Measurements from ENCODE around the gene RPL22.
"Not testable (repeated sequence)": the region's sequence is repeated elsewhere in the genome, so short reads cannot be mapped to it uniquely, and the experiment has no call there.

RPL22 gene

DNA sequence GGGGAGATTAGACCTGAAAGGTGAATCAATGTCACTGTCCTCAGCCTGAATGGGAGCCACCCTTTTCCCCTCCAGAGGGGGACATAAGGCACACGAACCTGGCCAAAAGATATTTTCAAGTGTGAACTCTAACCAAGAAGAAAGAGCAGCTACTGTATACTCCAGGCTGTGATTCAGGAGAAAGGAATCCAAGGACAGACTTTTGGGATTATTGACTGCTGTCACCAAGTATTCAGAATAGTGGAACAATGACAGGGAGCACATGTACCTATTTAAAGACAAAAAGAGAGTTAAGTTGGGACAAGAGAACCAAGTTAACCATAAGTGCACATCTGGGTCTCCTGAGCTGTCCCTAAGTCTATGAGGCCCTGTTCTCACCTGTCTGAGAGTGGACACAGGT lies 34.0 kb upstream of the RPL22 start:
- DNase-seq: no peak

DNA sequence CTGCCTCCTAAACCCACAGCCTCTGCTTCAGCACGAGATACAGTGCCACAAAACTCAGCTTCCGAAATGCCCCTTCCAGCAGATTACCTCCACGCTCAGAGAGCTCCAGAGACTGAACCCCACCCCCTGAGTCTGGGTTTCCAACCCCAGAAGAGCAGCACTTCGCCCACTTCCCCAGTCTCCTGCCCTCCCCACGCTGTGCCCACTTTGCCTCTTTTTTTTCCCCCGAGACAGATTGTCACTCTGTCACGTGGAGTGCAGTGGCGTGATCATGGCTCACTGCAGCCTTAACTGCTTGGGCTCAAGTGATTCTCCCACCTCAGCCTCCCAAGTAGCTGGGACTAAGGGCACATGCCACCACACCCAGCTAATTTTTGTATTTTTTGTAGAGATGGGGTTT lies 26.3 kb upstream of the RPL22 start:
- DNase-seq: no peak

DNA sequence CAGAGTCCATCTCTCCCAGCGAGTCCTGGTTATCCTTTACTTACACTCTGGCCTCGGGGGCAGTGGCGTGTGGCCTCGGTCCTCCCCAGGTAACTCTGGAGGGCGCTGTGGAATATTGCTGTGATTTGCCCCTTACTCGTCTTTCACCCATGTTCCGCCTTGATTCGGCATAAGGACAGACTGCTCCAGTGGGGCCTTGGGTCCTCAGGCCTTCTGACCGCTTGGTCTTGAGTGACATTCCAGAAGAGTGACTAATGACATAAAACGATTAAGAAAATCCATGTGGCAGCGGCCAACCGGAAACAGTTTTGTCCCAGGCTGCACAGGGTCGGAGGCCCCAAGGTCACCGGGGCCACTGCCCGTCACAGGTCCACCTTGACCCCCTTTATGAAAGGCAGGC lies 25.3 kb upstream of the RPL22 start:
- DNase-seq: no peak

DNA sequence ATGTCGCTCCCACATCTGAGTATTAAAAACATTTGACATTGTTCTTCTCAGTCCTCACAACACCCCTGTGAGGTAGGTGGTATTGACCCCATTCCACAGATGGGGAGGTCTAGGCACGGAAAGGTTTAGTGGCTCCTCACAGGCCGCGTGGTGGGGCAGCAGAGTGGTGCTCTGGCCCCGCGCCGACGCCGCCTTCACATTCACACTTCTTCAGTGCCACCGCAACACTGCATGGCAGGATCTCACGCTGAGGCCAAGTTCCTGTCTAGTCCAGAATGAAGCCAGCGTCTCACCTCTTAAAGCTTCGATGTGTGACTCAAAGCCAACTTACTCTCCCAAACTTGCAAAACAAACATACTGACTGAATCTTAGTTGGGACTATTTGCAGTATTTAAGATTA lies 24.2 kb upstream of the RPL22 start:
- DNase-seq: no peak

DNA sequence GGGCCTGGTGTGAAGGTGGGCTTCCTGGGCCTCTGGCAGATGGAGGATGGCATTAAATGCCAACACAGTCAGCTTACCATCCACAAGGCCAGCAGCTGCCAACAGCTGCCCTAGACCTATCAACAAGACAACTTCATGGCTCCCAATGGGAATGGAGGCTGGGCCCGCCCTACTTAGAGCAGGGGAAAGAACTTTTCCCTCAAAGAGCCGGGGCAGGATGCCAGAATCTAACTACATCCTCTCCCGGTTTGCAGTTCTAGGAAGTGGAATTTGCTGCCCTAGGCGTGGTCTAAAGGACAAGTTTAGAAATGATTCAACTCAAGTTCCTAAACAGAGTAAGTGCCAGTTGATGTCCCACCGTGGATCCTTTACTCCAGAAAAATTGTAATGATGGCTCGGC lies 23.2 kb upstream of the RPL22 start:
- DNase-seq: peak; percentile 87

DNA sequence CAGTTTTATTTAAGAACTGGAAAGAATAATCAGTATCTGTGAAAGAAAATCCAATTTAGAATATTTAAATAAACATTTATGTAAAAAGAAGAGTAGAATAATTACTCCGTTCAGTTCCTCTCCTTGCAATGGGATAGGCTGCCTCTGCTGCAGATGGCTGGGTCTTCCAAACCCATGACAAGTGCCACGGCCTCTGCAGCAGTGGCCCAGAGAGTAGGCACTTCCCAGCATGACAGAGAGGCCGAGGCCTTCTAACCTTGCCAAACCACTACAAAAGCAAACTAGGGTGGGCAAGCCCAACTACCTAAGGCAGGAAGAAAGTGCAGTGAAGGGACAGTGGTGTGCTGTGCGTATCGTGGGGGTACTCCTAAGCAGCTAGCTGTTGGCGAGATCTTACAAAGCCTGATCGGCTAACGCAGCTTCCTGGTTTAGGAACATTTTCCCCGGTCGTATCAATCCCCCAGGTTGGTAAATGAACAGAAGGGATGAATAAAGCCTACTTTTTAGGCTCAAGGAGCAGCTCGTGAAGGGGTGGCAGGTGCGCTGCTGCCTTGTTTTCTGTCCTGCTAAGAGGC lies 21.9 kb upstream of the RPL22 start:
- no peak for DNase-seq

DNA sequence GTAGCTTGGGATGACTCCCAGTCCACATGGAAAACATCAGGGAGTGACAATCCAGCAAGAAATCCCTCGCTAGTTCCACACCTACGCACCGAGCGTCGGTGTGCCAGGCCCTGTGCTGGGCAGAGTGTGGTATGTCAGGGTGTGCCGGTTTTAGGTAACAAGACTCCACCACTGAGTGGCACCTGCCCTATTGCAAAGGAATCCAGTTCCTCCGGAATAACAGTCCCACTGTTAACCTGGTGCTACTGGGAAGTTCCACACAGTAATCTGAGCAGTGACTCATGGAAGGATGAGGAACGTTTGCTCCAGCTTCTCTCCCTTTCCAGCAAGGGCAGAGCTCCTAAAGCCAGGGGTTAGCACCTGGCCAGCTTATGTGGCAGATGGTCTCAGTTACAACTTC lies 20.8 kb upstream of the RPL22 start:
- DNase-seq: no peak

DNA sequence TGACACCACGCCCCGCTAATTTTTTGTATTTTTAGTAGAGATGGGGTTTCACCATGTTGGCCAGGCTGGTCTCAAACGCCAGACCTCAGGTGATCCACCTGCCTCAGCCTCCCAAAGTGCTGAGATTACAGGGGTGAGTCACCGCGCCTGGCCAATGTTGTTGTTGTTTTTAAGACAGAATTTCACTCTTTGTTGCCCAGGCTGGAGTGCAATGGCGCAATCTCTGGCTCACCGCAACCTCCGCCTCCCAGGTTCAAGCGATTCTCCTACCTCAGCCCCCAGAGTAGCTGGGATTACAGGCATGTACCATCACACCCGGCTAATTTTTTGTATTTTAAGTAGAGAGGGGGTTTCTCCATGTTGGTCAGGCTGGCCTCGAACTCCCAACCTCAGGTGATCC lies 20.2 kb upstream of the RPL22 start:
- DNase-seq: not testable (repeated sequence)

DNA sequence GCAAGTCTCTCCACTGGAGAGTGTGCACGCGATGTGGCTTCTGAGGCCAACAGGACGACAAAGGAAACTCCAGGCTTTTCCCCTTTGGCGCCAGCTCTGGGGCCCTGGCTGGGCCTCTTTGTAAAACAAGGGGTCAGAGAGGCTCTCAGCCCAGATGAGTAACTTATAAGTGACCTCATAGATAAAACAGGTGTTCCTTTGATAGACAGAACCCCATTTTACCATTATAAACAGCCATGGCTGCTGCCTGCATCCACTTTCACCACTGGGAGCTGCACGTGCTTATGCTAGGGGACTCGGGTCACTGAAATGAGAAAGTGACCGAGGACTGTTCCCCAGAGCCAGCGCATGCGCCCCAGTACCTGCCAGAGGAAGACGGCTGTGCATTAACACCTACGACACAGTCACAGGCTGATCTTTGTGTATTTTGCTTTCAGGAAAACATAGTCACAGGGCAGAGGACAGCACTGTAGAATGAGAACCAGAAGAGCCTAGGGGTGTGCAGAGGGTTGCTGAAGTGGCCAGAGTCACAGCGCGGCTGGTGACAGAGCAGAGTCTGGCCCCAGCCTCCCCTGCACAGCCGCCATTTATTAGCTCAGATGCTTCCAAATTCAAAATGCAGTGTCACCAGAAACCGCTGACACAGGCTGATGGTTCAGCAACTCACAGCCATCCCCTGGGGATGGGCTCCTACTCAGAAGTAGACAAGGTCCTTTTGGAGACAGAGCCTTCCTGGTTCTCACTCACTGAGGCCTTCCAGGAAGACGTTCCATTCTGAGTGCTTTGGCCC lies 19.2 kb upstream of the RPL22 start:
- no peak for DNase-seq

DNA sequence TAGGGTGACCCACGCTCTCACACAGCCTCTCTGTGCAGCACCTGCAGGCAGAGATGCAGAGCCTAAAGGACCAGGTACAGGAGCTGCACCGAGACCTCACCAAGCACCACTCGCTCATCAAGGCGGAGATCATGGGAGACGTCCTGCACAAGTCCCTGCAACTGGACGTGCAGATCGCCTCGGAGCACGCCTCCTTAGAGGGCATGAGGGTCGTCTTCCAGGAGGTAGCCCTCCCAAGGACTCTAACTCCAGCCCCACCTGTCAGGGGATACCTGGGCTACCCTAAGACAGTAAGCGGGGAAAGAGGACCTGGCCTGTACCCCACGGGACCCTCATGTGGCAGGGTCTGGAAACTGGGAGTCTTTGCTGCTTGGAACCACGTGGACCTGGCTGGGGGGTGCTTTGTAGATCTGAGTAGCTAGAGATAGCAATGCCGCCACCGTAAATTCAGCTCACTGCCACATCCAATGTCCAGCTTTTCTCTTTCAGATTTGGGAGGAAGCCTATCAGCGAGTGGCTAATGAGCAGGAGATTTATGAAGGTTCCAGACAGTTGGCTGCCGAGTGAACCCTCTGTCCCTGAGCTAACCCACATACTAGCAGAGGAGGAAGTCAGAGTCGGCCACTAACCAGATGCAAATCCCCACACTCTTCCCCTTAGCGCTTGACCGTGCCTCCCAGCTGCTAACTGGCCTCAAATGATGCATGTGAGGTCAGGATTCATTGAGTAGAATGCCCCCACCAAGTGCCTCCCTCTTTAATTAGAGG lies 13.0 kb upstream of the RPL22 start:
- DNase-seq: no peak

DNA sequence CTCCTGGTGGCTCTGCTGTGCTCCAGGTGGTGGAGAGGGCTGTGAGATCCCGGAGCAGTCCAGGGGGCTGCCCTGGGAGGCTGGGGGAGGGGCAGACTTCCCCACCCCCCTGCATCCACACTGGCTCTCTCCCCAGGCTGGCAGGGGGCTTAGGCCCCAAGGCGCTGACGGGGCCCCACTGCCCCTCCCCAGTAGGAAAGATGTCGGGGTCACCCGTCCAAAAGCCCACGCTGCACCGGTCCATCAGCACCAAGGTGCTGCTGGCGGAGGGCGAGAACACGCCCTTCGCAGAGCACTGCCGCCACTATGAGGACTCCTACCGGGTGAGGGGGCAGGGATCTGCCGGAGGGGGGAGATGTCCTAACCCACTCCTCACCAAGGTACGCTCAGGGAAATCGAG lies 12.3 kb upstream of the RPL22 start:
- no peak for DNase-seq

DNA sequence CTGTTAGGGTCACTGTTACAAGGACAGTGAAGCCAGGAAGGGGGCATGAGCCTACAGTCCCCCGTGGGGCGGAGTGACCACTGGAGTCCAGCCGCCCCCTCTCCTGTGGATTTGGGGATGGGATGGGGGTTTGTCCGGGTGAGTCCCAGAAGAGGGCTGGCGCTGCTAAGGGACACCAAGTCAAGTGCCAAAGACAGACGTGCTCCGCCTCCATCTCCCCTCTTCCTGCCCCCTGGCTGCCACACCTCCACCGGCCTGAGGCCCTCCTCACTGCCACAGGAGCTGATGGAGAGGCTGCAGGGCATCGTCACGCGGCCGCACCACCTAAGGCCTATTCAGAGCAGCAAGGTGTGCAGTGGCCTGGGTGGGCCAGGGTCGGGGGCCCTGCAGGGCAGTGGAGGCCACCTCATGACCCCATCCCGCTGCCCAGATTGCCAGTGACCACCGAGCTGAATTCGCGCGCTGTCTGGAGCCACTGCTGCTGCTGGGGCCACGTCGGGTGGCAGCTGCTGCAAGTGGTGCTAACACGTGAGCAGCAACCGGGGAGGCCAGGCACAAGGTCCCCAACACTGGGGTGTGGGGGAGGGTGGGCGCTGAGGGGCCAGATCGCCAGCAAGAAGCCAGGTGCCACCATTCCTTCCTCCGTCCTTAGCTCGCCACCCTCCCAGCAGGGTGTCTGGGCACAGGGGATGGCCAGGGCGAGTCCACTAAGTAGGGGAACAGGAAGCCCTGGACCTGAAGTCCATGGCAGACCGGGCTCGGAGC lies 11.4 kb upstream of the RPL22 start:
- DNase-seq: no peak

DNA sequence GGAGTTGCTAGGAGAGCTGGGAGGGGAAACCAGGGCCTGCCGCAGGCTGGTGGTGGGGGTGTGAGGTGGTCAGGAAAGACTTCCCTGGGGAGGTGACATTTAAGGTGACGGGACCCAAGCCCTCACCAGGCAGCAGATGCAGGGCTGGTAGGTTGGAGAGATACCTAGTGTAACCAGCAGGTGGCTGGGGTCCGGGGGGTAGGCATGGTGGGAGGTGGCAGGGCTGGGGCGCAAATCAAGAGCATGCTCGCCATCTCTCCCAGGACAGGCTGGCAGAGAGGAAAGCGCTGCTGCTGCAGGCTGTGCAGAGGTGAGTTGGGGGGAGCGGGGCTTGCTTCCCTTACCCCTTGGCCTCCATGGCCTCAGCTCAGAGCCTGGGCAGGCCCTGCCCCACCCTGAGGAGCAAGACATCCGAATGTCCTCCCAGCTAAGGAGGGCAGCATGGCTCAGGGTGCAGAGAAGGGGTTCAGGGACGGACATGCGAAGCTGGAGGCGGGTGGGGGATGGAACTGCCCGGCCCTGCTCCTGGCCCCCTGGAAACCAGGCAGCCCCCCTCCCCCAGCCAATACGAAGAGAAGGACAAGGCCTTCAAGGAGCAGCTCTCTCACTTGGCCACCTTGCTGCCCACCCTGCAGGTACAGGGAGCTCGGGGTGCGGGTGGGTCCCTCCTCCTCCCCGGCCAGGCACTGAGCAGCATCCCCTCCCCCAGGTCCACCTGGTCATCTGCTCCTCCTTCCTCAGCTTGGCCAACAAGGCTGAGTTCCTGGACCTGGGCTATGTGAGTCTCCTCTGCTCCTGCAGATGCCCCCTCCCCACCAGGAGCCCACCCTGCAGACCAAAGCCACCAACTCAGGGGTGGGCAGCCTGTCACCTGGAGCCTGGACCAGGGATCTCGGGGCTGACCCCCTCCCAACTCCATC lies 10.5 kb upstream of the RPL22 start:
- DNase-seq: no peak

DNA sequence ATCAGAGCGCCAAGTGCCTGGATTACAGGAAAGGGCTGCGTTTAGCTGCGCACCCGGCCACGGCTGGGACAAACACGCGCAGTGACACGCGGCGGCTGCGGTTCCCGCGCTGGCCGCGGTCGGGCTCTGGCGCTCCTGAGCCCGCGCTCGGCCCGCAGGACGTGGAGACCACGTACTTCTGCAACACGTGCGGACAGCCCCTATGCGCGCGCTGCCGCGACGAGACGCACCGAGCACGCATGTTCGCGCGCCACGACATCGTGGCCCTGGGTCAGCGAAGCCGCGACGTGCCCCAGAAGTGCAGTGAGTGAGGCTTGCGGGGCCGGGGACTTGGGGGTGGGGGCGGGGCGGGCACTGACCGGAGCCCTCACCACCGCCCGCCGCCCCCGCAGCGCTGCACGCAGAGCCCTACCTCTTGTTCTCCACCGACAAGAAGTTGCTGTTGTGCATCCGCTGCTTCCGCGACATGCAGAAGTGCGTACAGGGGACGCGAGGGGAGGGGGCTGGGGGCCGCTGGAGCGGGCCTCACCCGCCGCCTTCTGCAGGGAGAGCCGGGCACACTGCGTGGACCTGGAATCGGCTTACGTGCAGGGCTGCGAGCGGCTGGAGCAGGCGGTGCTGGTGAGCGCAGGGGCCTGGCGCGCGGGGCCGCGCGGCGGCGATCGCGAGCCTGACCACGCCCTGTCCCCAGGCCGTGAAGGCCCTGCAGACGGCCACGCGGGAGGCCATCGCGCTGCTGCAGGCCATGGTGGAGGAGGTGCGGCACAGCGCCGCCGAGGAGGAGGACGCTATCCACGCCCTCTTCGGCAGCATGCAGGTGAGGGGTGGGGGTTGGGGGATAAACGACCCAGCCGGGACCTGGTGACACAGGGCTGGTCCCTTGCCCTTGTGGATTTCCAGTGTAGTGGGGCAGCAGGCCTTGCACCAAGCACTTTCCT lies 9.6 kb upstream of the RPL22 start:
- DNase-seq: peak; percentile 60

DNA sequence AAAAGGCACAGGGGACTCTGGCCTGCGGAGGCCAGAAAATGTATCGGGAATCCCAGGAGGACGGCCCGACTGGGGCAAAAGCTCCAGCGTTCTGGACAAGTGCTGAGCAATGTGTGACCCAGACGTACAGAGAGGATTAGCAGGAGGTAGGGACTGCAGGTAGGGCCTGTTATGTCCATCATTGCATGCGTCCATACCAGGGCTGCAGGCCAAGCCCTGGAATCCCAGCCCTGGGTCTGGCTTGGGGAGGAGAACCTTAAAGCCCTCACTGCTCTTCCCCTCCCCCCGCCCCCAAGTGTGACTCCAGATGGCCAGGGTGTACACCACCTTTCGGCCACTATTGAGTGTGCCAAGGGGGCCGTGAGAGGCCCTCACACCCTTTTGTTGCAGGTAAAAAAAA lies 8.5 kb upstream of the RPL22 start:
- DNase-seq: no peak

DNA sequence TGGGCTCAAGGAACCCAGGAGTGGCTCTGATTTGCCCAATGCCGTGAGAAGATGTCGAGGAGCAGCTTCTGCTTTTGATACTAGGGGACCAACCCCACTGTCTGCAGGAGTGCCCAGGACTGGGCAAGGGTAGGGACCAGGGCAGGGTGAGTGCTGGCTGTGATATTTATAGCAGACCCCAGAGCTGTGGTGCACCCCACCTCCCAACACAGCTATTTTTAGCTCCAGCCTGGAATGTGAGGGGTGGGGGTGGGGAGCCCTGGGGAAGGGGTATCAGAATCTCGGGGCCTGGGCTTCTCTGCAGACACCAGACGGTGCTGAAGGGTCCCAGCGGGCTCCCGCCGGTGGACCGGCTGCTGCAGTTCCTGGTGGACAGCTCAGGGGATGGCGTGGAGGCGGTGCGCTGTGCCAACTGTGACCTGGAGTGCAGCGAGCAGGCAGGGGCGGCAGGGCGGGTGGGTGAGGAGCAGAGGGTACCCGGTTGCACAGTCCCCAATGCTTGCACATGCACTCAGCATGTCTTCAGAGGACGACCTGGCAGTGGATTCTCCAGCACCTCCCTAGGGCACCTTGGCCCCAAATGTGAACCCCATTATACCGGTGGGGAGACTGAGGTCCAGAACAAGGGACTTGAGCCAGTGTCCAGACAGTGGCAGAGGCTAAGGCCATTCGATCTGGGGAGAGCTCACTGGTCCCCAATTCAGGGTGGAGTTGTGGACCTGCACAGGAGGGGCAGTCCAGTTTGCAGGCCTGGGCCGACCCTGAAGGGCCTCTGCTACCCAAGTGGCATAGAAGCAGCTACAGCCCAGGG lies 7.9 kb upstream of the RPL22 start:
- no peak for DNase-seq

DNA sequence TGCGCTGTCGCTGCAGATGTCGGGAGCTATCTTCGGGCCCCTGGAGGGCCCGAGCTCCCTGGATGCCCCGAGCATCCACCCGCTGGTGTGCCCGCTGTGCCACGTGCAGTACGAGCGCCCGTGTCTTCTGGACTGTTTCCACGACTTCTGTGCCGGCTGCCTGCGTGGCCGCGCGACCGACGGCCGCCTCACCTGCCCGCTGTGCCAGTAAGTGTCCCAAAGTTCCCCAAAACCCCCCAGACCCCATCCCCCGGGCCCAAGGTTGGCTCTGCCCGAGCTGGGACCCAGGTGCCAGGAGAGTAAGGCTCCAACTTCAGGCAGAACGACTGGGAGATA lies 7.1 kb upstream of the RPL22 start:
- no peak for DNase-seq

DNA sequence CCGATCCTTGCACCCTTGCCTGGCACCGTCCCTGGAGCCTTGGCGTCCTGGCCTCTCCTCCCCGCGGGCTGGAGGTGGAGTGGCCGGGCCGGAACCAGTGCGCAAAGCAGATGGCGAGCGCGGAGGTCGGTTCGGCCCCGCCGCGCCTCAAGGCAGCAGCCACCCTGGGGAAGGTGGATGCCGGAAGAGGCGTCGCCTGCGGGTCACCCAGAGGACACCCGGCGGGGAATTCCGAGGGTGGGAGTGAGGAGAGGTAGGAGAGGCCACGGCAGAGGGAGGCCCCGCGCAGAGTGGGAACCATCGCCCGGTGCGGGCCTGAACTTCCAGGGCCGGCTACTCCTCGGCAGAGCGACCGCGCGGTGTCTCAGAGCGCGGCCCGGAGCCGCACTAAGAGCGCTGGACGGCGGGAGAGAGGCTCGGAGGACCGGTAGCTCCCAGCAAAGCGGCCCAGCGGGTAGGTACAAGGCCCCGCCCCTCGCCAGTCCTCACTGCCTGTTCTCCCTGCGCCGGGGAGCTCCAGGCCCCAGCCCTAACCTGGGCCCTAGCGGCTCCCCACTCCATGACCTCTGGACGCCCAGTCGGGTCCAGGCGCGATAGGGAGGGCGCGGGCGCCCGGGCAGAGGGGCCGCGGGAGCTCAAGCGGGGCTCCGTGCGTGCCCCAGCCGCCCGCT lies 6.6 kb upstream of the RPL22 start, which contains the start of gene RNF207:
Gene RNF207 (plus strand): TSS at position 271 of the 671 bp plus-strand sequence. CDS start 417 bp downstream, outside the sequence.
- peak; percentile 80 for DNase-seq

DNA sequence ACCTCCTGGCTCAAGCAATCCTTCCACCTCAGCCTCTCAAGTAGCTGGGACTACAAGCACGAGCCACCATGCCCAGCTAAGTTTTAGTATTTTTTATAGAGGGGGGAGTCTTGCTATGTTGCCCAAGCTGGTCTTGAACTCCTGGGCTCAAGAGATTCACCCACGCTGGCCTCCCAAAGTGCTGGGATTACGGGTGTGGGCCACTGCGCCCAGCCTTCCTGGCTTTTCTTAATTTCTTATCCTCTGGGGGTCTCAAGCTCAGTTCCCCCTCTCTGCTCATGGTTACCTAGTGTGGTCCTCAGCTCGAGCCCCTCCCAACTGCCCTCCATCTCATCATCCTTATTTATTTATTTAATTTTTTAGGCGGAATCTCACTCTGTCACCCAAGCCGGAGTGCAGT lies 2.9 kb upstream of the RPL22 start:
- no peak for DNase-seq

All from right hindlimb (tissue), 1 donor.